PC-9 (cell line): ENCODE measurements around the gene TRPM7. TPM values are rescaled to one million over a fixed set of nuclear protein-coding genes. Genes with fewer than 3 reads are reported as not detected.
"Not testable (repeated sequence)": the region's sequence is repeated elsewhere in the genome, so short reads cannot be mapped to it uniquely, and the experiment has no call there.

Experiments used
- BruUV-seq: library from RNA; stranded (reverse); fragments of 400-500 nt; replicated peaks from 2 replicates; lab custom pipeline; 2021; lab: Mats Ljungman, UMichigan
- CTCF ChIA-PET: fragments of 300-600 bp; sonication (Branson Sonifier 250); formaldehyde crosslinking; loops from one replicate; lab custom pipeline; 2022; ENCODE audit warnings: antibody characterized with exemption; lab: Charles Lee
- POLR2A ChIA-PET: fragments of 300-600 bp; sonication (Branson Sonifier 250); formaldehyde crosslinking; loops from one replicate; lab custom pipeline; 2022; ENCODE audit warnings: antibody characterized with exemption; ENCODE audit not compliant: unreplicated experiment; lab: Charles Lee
- DNase-seq, 2 experiments: peaks; one replicate each; pipeline versions ENCODE4 v3.0.0 to v3.0.0-alpha.2; 2015 to 2022; ENCODE audit warnings: mixed read lengths in 1 of 2
- H2AFZ ChIP-seq: fragments of 200-600 bp; sonication (generic); 2 replicates; pipeline ENCODE4 v1.8.1; 2017; ENCODE audit warnings: antibody characterized with exemption
- H3F3A ChIP-seq: fragments of 200-600 bp; sonication (generic); 2 replicates; pipeline ENCODE4 v1.8.1; 2017; ENCODE audit warnings: antibody characterized with exemption, mild to moderate bottlenecking, low read depth; ENCODE audit not compliant: insufficient read depth
- H3K27ac ChIP-seq: fragments of 200-600 bp; sonication (generic); 2 replicates; pipeline ENCODE4 v1.6.1; 2016; ENCODE audit warnings: mixed run types
- H3K27me3 ChIP-seq: fragments of 200-600 bp; sonication (generic); 2 replicates; pipeline ENCODE4 v1.6.1; 2016; ENCODE audit warnings: low read depth, mixed run types; ENCODE audit not compliant: insufficient read depth
- H3K36me3 ChIP-seq: fragments of 200-600 bp; sonication (generic); 2 replicates; pipeline ENCODE4 v1.6.1; 2016; ENCODE audit warnings: low read depth, mixed run types
- H3K4me1 ChIP-seq: fragments of 200-600 bp; sonication (generic); replicated peaks from 2 replicates; pipeline ENCODE4 v1.6.1; 2016; ENCODE audit warnings: mixed run types; ENCODE audit not compliant: insufficient read depth
- H3K4me2 ChIP-seq: fragments of 200-600 bp; sonication (generic); 2 replicates; pipeline ENCODE4 v1.6.1; 2017; ENCODE audit warnings: mixed run types
- H3K4me3 ChIP-seq: fragments of 200-600 bp; sonication (generic); 2 replicates; pipeline ENCODE4 v1.6.1; 2016; ENCODE audit warnings: mixed run types
- H3K79me2 ChIP-seq: fragments of 200-600 bp; sonication (generic); 2 replicates; pipeline ENCODE4 v1.6.1; 2017; ENCODE audit warnings: low read depth, mixed run types
- H3K9me2 ChIP-seq: fragments of 200-600 bp; sonication (generic); 2 replicates; pipeline ENCODE4 v1.8.1; 2017; ENCODE audit warnings: mild to moderate bottlenecking; ENCODE audit not compliant: insufficient read depth
- H3K9me3 ChIP-seq: fragments of 200-600 bp; sonication (generic); 2 replicates; pipeline ENCODE4 v1.8.1; 2016; ENCODE audit warnings: low read depth; ENCODE audit not compliant: insufficient read depth
- H4K20me1 ChIP-seq: fragments of 200-600 bp; sonication (generic); 2 replicates; pipeline ENCODE4 v1.8.1; 2017; ENCODE audit not compliant: insufficient read depth
- CTCF ChIP-seq: fragments of 200-600 bp; sonication (generic); conservative IDR thresholded peaks from 2 replicates; pipeline ENCODE4 v1.6.1; 2017; ENCODE audit warnings: mixed run types, antibody characterized with exemption, mild to moderate bottlenecking, moderate library complexity
- EZH2 ChIP-seq: fragments of 200-600 bp; sonication (generic); IDR thresholded peaks from 2 replicates; pipeline ENCODE4 v1.8.0; 2017; ENCODE audit warnings: antibody characterized with exemption, low read depth
- intact Hi-C: fragments of 100-400 bp; cut with micrococcal nuclease; formaldehyde crosslinking; loops from one replicate; pipeline ENCODE4 v1.10.0; 2022; ENCODE audit not compliant: unreplicated experiment
- total RNA-seq: library from RNA; stranded (reverse); gene quantifications from 2 replicates; pipeline ENCODE4 v1.2.3, GENCODE V29; 2021

Gene TRPM7
- total RNA-seq, 1 experiment from 2014 or later = 40.3 TPM

GRCh38 chr15:50622361-50622943 is 64.1 kb downstream of the TRPM7 start:
- TF ChIP-seq CTCF = peak; percentile 53
- H4K20me1 ChIP-seq, H3K79me2 ChIP-seq, H3F3A ChIP-seq, H3K9me3 ChIP-seq, H3K27me3 ChIP-seq, H3K4me3 ChIP-seq, H3K9me2 ChIP-seq, H3K36me3 ChIP-seq, BruUV-seq, H3K27ac ChIP-seq, H3K4me1 ChIP-seq, intact Hi-C loops, H2AFZ ChIP-seq, H3K4me2 ChIP-seq, DNase-seq: not testable (repeated sequence)
- POLR2A ChIA-PET = interaction anchor here (0.6 kb wide), 1 partner anchor 12 kb away, joined by 4 read pairs; no protein-coding TSS in a partner anchor
- CTCF ChIA-PET = interaction anchor here (0.8 kb wide), 1 partner anchor 33 kb away, joined by 8 read pairs; no protein-coding TSS in a partner anchor

GRCh38 chr15:50616960-50617359 is 69.6 kb downstream of the TRPM7 start:
- POLR2A ChIA-PET = interaction anchor here (0.7 kb wide), 1 partner anchor 46 kb away, joined by 7 read pairs; no protein-coding TSS in a partner anchor
- H3K27me3 ChIP-seq, BruUV-seq, H3K9me3 ChIP-seq, DNase-seq, H3K27ac ChIP-seq, H3F3A ChIP-seq, H3K4me2 ChIP-seq, H3K36me3 ChIP-seq, H2AFZ ChIP-seq, CTCF ChIA-PET, H4K20me1 ChIP-seq, H3K4me3 ChIP-seq, H3K79me2 ChIP-seq, intact Hi-C loops, H3K9me2 ChIP-seq, H3K4me1 ChIP-seq: not testable (repeated sequence)

GRCh38 chr15:50616554-50616953 is 70.0 kb downstream of the TRPM7 start:
- DNase-seq, H4K20me1 ChIP-seq, H3K36me3 ChIP-seq, H3K27me3 ChIP-seq, H3K27ac ChIP-seq, H3K9me2 ChIP-seq, BruUV-seq, H3K4me3 ChIP-seq, H3K4me2 ChIP-seq, intact Hi-C loops, H3F3A ChIP-seq, H3K79me2 ChIP-seq, H2AFZ ChIP-seq, H3K4me1 ChIP-seq, H3K9me3 ChIP-seq, CTCF ChIA-PET: not testable (repeated sequence)
- POLR2A ChIA-PET = interaction anchor here (0.7 kb wide), 1 partner anchor 47 kb away, joined by 7 read pairs; no protein-coding TSS in a partner anchor

GRCh38 chr15:50613600-50613999 is 73.0 kb downstream of the TRPM7 start:
- ChIA-PET CTCF (no interaction called here), POLR2A (no interaction called here)
- no peaks in the 10 kb centered on the region for H3K4me1 ChIP-seq
- H3K27ac ChIP-seq = no peak overlapping the region
- H3K4me2 ChIP-seq = no peak overlapping the region
- H3K9me3 ChIP-seq = no peaks in the 10 kb centered on the region
- BruUV-seq = no TSS peak
- no peak overlapping the region for H3K4me3 ChIP-seq
- no peaks in the 10 kb centered on the region for H3K79me2 ChIP-seq
- no peaks in the 10 kb centered on the region for H3F3A ChIP-seq
- TF ChIP-seq EZH2 (no peak), CTCF (no peak)
- DNase-seq = no peak
- H2AFZ ChIP-seq = no peak overlapping the region
- no peaks in the 10 kb centered on the region for H4K20me1 ChIP-seq
- peaks cover 9% of the 10 kb centered on the region; the same call in 1 of the 2 replicates for H3K36me3 ChIP-seq
- no peaks in the 10 kb centered on the region for H3K9me2 ChIP-seq
- intact Hi-C loops = no loop called here
- H3K27me3 ChIP-seq = no peaks in the 10 kb centered on the region
